Liver (tissue), 9 donors: Measurements from ENCODE around the gene FRMD1. TPM values are rescaled to one million over a fixed set of nuclear protein-coding genes. Genes with fewer than 3 reads are reported as not detected.

ENCODE experiments used
- DNase-seq: peaks from one replicate; pipeline ENCODE4 v3.0.0-alpha.2; 2017; ENCODE audit warnings: low spot score
- H3K27ac ChIP-seq, 2 donors: one replicate each; pipeline ENCODE4 v1.7.0; 2013; ENCODE audit warnings: inconsistent platforms in 2 of 2, low read length in 2 of 2, control low read depth in 1 of 2, low read depth in 1 of 2, mild to moderate bottlenecking in 1 of 2
- H3K27me3 ChIP-seq, 4 donors: one replicate each; pipeline versions ENCODE4 v1.6.1 to v1.7.0; 2013; ENCODE audit warnings: low read length in 3 of 4, inconsistent platforms in 1 of 4, mild to moderate bottlenecking in 1 of 4, moderate library complexity in 1 of 4; ENCODE audit not compliant: control insufficient read depth in 4 of 4, insufficient read depth in 4 of 4
- H3K36me3 ChIP-seq, 4 donors: one replicate each; pipeline versions ENCODE4 v1.6.1 to v1.7.0; 2013; ENCODE audit warnings: low read length in 3 of 4, mild to moderate bottlenecking in 3 of 4, low read depth in 1 of 4, moderate library complexity in 1 of 4; ENCODE audit not compliant: control insufficient read depth in 4 of 4, insufficient read depth in 3 of 4
- H3K4me1 ChIP-seq, 4 donors: one replicate each; pipeline versions ENCODE4 v1.6.1 to v1.7.0; 2013; ENCODE audit warnings: low read length in 3 of 4, mild to moderate bottlenecking in 3 of 4, moderate library complexity in 1 of 4; ENCODE audit not compliant: control insufficient read depth in 4 of 4, insufficient read depth in 4 of 4
- H3K4me3 ChIP-seq, 3 donors: one replicate each; pipeline versions ENCODE4 v1.6.1 to v1.7.0; 2013; ENCODE audit warnings: low read length in 3 of 3, control low read depth in 1 of 3, low read depth in 1 of 3, mild to moderate bottlenecking in 1 of 3
- H3K9ac ChIP-seq, 2 donors: one replicate each; pipeline ENCODE4 v1.7.0; 2013; ENCODE audit warnings: low read length in 2 of 2, mild to moderate bottlenecking in 2 of 2, moderate library complexity in 2 of 2, control low read depth in 1 of 2, low read depth in 1 of 2
- H3K9me3 ChIP-seq, 4 donors: one replicate each; pipeline versions ENCODE4 v1.6.1 to v1.7.0; 2013; ENCODE audit warnings: low read length in 3 of 4; ENCODE audit not compliant: control insufficient read depth in 4 of 4
- FOXA1 ChIP-seq: IDR thresholded peaks from 2 replicates; pipeline ENCODE4 v1.6.1; 2016; ENCODE audit warnings: antibody characterized with exemption
- FOXA2 ChIP-seq: IDR thresholded peaks from 2 replicates; pipeline ENCODE4 v1.6.1; 2016; ENCODE audit warnings: antibody characterized with exemption
- GABPA ChIP-seq, 2 donors: IDR thresholded peaks in 1 of 2; conservative IDR thresholded peaks in 1 of 2; 2 replicates each; pipeline ENCODE4 v1.6.1; 2016; ENCODE audit warnings: antibody characterized with exemption in 2 of 2, mild to moderate bottlenecking in 1 of 2, moderate library complexity in 1 of 2
- HNF4A ChIP-seq, 2 donors: conservative IDR thresholded peaks; 2 replicates each; pipeline ENCODE4 v1.6.1; 2016; ENCODE audit warnings: antibody characterized with exemption in 2 of 2, mild to moderate bottlenecking in 2 of 2
- HNF4G ChIP-seq: IDR thresholded peaks from 2 replicates; pipeline ENCODE4 v1.6.1; 2016; ENCODE audit warnings: antibody characterized with exemption
- RAD21 ChIP-seq, 2 donors: IDR thresholded peaks; 2 replicates each; pipeline ENCODE4 v1.6.1; 2016; ENCODE audit warnings: antibody characterized with exemption in 2 of 2, mild to moderate bottlenecking in 2 of 2
- SP1 ChIP-seq: IDR thresholded peaks from 2 replicates; pipeline ENCODE4 v1.6.1; 2018; ENCODE audit warnings: antibody characterized with exemption, mild to moderate bottlenecking
- TAF1 ChIP-seq: conservative IDR thresholded peaks from 2 replicates; pipeline ENCODE4 v1.6.1; 2016; ENCODE audit warnings: antibody characterized with exemption, mild to moderate bottlenecking
- WGBS: extraction: QIAGEN DNeasy Blood & Tissue Kit; methylation state at CpG from one replicate; pipeline ENCODE4 v1.1.7; 2013; 5-methylcytosine and 5-hydroxymethylcytosine counted together
- polyA plus RNA-seq, 2 donors: library from polyadenylated mRNA; stranded (reverse) in 1 of 2; unstranded in 1 of 2; fragments of 200-250 nt in 1 of 2; fragments of >200 nt in 1 of 2; fragmentation: Nextera tagmentation in 1 of 2; extraction: Ambion mirVana in 1 of 2; gene quantifications; one replicate each; pipeline versions ENCODE4 v1.2.1 to v1.2.3, GENCODE V29; 2013 to 2015
- total RNA-seq, 2 donors: library from RNA; depleted of rRNA; stranded (reverse); fragments of >200 nt; gene quantifications; one replicate each; pipeline ENCODE4 v1.2.3, GENCODE V29; 2014
- TF ChIP-seq, protein P1 (sequence below): IDR thresholded peaks from 2 replicates; pipeline ENCODE4 v1.6.1; 2016; ENCODE audit warnings: antibody characterized with exemption
- TF ChIP-seq, protein P2 (sequence below): IDR thresholded peaks from 2 replicates; pipeline ENCODE4 v1.6.1; 2016; ENCODE audit warnings: antibody characterized with exemption
- TF ChIP-seq, protein P3 (sequence below): IDR thresholded peaks from 2 replicates; pipeline ENCODE4 v1.6.1; 2016; ENCODE audit warnings: antibody characterized with exemption
- TF ChIP-seq, protein P4 (sequence below): fragments of 150-350 bp; IDR thresholded peaks from 2 replicates; pipeline ENCODE4 v1.5.1; 2017; ENCODE audit warnings: improper control_type of control experiment, low read depth, low read length; ENCODE audit not compliant: missing input control
- TF ChIP-seq, protein P5 (sequence below): IDR thresholded peaks from 2 replicates; pipeline ENCODE4 v1.6.1; 2016; ENCODE audit warnings: antibody characterized with exemption, mild to moderate bottlenecking
- donor health status: healthy.
- donor health status: healthy.
- donor health status: healthy.
- donor health status: healthy.
- donor health status: healthy.

Gene FRMD1
- total and polyA plus RNA-seq, 4 donors, result 0.04 to 0.17 (median 0.12) TPM

DNA sequence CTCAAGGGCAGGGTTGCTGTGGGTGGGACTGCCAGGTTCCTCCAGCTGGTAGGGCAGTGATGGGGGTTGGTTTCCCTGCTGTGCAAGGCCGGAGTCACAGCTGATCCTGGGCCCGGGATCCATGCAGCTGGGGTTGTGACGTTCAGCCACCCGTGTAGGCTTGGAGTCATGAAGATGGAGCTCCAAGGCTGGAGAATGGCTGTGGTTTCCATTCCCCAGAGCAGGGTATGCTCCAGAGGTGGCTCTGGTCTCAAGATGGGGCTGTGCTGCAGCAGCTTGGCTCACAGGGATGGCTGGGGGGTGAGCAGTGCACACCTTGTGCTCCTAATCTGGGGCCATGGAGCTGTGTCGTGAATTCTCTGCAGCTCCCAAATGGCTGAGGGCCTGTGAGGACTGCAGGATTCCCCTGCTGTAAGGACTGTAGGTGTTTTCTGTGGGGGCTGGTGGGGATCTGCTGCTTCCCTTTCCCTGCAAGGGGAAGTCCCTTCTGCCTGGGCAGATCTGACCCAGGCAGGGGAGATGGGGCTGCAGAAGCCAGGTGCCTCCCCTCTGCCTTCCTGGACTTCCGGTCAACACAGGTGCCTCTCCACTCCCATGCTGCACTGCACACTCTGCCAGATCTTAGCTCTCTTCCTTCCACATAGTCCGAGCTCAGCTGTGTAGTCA is 65.6 kb downstream of the FRMD1 start:
- H3K36me3 ChIP-seq, result no peaks in the 10 kb centered on the region
- H3K27ac ChIP-seq, result no peak overlapping the region
- no peaks in the 10 kb centered on the region for H3K27me3 ChIP-seq
- no peak overlapping the region for H3K9ac ChIP-seq
- TF ChIP-seq, protein P1, sequence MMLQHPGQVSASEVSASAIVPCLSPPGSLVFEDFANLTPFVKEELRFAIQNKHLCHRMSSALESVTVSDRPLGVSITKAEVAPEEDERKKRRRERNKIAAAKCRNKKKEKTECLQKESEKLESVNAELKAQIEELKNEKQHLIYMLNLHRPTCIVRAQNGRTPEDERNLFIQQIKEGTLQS, result no peak
- TF ChIP-seq FOXA1, result no peak
- TF ChIP-seq HNF4A (conservative IDR thresholded peaks at IDR 0.05), result no peak
- TF ChIP-seq, protein P2, sequence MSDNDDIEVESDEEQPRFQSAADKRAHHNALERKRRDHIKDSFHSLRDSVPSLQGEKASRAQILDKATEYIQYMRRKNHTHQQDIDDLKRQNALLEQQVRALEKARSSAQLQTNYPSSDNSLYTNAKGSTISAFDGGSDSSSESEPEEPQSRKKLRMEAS, result no peak
- TF ChIP-seq, protein P3, sequence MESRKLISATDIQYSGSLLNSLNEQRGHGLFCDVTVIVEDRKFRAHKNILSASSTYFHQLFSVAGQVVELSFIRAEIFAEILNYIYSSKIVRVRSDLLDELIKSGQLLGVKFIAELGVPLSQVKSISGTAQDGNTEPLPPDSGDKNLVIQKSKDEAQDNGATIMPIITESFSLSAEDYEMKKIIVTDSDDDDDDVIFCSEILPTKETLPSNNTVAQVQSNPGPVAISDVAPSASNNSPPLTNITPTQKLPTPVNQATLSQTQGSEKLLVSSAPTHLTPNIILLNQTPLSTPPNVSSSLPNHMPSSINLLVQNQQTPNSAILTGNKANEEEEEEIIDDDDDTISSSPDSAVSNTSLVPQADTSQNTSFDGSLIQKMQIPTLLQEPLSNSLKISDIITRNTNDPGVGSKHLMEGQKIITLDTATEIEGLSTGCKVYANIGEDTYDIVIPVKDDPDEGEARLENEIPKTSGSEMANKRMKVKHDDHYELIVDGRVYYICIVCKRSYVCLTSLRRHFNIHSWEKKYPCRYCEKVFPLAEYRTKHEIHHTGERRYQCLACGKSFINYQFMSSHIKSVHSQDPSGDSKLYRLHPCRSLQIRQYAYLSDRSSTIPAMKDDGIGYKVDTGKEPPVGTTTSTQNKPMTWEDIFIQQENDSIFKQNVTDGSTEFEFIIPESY, result no peak
- TF ChIP-seq HNF4G, result no peak
- TF ChIP-seq GABPA (IDR thresholded peaks at IDR 0.05 in 1 of 2, conservative IDR thresholded peaks at IDR 0.05 in 1 of 2), result no peak
- no peak for TF ChIP-seq FOXA2
- TF ChIP-seq SP1, result no peak
- TF ChIP-seq TAF1, result no peak
- no peak for TF ChIP-seq RAD21 (IDR thresholded peaks at IDR 0.05)
- TF ChIP-seq, protein P4, sequence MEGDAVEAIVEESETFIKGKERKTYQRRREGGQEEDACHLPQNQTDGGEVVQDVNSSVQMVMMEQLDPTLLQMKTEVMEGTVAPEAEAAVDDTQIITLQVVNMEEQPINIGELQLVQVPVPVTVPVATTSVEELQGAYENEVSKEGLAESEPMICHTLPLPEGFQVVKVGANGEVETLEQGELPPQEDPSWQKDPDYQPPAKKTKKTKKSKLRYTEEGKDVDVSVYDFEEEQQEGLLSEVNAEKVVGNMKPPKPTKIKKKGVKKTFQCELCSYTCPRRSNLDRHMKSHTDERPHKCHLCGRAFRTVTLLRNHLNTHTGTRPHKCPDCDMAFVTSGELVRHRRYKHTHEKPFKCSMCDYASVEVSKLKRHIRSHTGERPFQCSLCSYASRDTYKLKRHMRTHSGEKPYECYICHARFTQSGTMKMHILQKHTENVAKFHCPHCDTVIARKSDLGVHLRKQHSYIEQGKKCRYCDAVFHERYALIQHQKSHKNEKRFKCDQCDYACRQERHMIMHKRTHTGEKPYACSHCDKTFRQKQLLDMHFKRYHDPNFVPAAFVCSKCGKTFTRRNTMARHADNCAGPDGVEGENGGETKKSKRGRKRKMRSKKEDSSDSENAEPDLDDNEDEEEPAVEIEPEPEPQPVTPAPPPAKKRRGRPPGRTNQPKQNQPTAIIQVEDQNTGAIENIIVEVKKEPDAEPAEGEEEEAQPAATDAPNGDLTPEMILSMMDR, result no peak
- TF ChIP-seq, protein P5, sequence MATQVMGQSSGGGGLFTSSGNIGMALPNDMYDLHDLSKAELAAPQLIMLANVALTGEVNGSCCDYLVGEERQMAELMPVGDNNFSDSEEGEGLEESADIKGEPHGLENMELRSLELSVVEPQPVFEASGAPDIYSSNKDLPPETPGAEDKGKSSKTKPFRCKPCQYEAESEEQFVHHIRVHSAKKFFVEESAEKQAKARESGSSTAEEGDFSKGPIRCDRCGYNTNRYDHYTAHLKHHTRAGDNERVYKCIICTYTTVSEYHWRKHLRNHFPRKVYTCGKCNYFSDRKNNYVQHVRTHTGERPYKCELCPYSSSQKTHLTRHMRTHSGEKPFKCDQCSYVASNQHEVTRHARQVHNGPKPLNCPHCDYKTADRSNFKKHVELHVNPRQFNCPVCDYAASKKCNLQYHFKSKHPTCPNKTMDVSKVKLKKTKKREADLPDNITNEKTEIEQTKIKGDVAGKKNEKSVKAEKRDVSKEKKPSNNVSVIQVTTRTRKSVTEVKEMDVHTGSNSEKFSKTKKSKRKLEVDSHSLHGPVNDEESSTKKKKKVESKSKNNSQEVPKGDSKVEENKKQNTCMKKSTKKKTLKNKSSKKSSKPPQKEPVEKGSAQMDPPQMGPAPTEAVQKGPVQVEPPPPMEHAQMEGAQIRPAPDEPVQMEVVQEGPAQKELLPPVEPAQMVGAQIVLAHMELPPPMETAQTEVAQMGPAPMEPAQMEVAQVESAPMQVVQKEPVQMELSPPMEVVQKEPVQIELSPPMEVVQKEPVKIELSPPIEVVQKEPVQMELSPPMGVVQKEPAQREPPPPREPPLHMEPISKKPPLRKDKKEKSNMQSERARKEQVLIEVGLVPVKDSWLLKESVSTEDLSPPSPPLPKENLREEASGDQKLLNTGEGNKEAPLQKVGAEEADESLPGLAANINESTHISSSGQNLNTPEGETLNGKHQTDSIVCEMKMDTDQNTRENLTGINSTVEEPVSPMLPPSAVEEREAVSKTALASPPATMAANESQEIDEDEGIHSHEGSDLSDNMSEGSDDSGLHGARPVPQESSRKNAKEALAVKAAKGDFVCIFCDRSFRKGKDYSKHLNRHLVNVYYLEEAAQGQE, result no peak
- H3K4me1 ChIP-seq, result peaks cover 2 to 11% (median 6%) of the 10 kb centered on the region in 4 donors
- no peak overlapping the region for H3K4me3 ChIP-seq
- peaks cover 2 to 16% (median 7%) of the 10 kb centered on the region in 4 donors for H3K9me3 ChIP-seq
- peak; percentile 12 for DNase-seq
- 93% methylated on average over 7 of the region's 7 CpGs for WGBS
